SU-DHL-6 (cell line): Measurements from ENCODE around the gene RAPGEF5.

Source experiments
- EZH2phosphoT487 ChIP-seq: fragments of 200-600 bp; sonication (generic), shearing (Covaris generic); conservative IDR thresholded peaks from 2 replicates; pipeline ENCODE4 v1.6.1; 2018; ENCODE audit warnings: mild to moderate bottlenecking, antibody characterized with exemption, low read length, moderate library complexity, mixed read lengths
- TF ChIP-seq, protein P1 (sequence below): fragments of 200-600 bp; sonication (generic); IDR thresholded peaks from one replicate; pipeline ENCODE4 v1.5.1; 2017; ENCODE audit warnings: antibody characterized with exemption, mild to moderate bottlenecking, low read length, moderate library complexity; ENCODE audit not compliant: insufficient read depth, poor library complexity, severe bottlenecking

DNA sequence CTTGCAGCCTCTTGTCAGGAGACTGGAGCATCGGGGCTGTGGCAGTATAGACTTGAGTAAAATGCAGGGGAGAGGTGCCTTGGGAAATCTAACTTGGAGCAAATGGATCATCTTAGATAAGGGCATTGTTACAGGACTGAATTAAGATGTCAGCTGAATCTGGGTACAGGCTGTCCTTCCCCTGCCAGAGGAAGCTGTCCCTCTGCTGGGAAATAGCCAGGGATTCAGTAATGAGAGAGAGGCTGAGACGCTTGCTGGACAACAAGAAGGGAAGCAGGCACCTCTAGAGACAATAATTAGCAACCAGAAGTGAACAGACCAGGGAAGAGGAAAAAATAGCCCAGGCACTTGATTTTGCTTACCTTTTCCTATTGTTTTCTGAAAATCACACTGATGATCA, 20.7 kb upstream of the RAPGEF5 start:
- TF ChIP-seq, protein P1, sequence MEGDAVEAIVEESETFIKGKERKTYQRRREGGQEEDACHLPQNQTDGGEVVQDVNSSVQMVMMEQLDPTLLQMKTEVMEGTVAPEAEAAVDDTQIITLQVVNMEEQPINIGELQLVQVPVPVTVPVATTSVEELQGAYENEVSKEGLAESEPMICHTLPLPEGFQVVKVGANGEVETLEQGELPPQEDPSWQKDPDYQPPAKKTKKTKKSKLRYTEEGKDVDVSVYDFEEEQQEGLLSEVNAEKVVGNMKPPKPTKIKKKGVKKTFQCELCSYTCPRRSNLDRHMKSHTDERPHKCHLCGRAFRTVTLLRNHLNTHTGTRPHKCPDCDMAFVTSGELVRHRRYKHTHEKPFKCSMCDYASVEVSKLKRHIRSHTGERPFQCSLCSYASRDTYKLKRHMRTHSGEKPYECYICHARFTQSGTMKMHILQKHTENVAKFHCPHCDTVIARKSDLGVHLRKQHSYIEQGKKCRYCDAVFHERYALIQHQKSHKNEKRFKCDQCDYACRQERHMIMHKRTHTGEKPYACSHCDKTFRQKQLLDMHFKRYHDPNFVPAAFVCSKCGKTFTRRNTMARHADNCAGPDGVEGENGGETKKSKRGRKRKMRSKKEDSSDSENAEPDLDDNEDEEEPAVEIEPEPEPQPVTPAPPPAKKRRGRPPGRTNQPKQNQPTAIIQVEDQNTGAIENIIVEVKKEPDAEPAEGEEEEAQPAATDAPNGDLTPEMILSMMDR: no peak
- TF ChIP-seq EZH2phosphoT487: no peak
